Motor neuron (in vitro differentiated cells): ENCODE measurements around the gene ZIM2. TPM values are rescaled to one million over a fixed set of nuclear protein-coding genes. Genes with fewer than 3 reads are reported as not detected.

Experiments
- ATAC-seq, 8 experiments: fragments of 200-7000 bp; cut with Tn5 transposase; replicated peaks in 6 of 8; 2 replicates each; pipeline ENCODE4 v1.8.0; 2021; ENCODE audit warnings: mild to moderate bottlenecking in 8 of 8, moderate library complexity in 8 of 8
- H3K27ac ChIP-seq, 2 donors: fragments of 250-450 bp; sonication (Bioruptor Pico); 2 replicates each; pipeline ENCODE4 v1.9.0; 2021; ENCODE audit warnings: antibody characterized with exemption in 2 of 2, mild to moderate bottlenecking in 2 of 2, moderate library complexity in 1 of 2
- H3K4me1 ChIP-seq, 2 donors: fragments of 250-450 bp; sonication (Bioruptor Pico); replicated peaks in 1 of 2; 2 replicates each; pipeline ENCODE4 v1.6.1; 2021; ENCODE audit warnings: antibody characterized with exemption in 2 of 2, mild to moderate bottlenecking in 2 of 2, moderate library complexity in 1 of 2
- H3K4me3 ChIP-seq, 5 donors: fragments of 250-450 bp; sonication (Bioruptor Pico); 2 replicates each; pipeline ENCODE4 v1.9.0; 2021; ENCODE audit warnings: antibody characterized with exemption in 5 of 5, mild to moderate bottlenecking in 5 of 5, moderate library complexity in 4 of 5
- WGBS, 10 experiments: fragments of 450-650 bp; shearing (Covaris generic); methylation state at CpG; one replicate each; pipeline ENCODE4 v1.0.0; 2022; 5-methylcytosine and 5-hydroxymethylcytosine counted together
- in situ Hi-C, 9 experiments: fragments of 400-800 bp; cut with MboI; loops; one replicate each; pipeline ENCODE4 v1.15.0; 2021; ENCODE audit warnings: low sequenced_read_pairs in 9 of 9, low pct_unique_long_range_greater_than_20kb in 2 of 9; ENCODE audit not compliant: unreplicated experiment in 9 of 9
- total RNA-seq, 8 experiments: library from RNA; unstranded; fragments of 300-600 nt; gene quantifications; 2 replicates each; pipeline versions ENCODE4 v1.2.3 to v1.2.4, GENCODE V29; 2022

ZIM2 gene
- total RNA-seq = under 1 TPM in 2 of 8 experiments, not detected in 6; 0.97 to 1.00 TPM

GRCh38 chr19:56840451-56841192 lies at the start of gene ZIM2, which contains the start of gene PEG3:
TSS of gene ZIM2 (minus strand) at chr19:56840726. CDS start at chr19:56824277, 16,449 bp downstream.
TSS of gene PEG3 (minus strand) at chr19:56840726. CDS start at chr19:56824655, 16,071 bp downstream.
- Histone ChIP-seq H3K4me1 (no peaks in the 10 kb centered on the region), H3K27ac (no peak within 1 kb of the TSS), H3K4me3 (peak within 1 kb of the TSS in 1 of 5 donors; percentile 52)
- ATAC-seq = peak in 1 of 8 experiments; percentile 18
- WGBS, 10 experiments = 0 to 71% (median 63%) methylated on average over 2 to 14 of the region's 49 CpGs; no CpG with 5 or more reads in 1 of the 10 experiments
- in situ Hi-C loops = no loop called here

- Histone ChIP-seq H3K4me3 (no peak overlapping the region), H3K4me1 (no peaks in the 10 kb centered on the region), H3K27ac (no peak overlapping the region)
- ATAC-seq = no peak
- WGBS, 10 experiments = 5 to 59% (median 29%) methylated on average over 1 to 7 of the region's 14 CpGs; no CpG with 5 or more reads in 5 of the 10 experiments
- in situ Hi-C loops = no loop called here
These were observed 44.9 kb upstream of the ZIM2 start for GRCh38 chr19:56885173-56885985.

GRCh38 chr19:56884441-56884840 lies 43.9 kb upstream of the ZIM2 start:
- no peak for ATAC-seq
- Histone ChIP-seq H3K4me1 (no peaks in the 10 kb centered on the region), H3K27ac (no peak overlapping the region), H3K4me3 (no peak overlapping the region)
- in situ Hi-C loops = no loop called here
- 3 to 87% (median 53%) methylated on average over 4 of the region's 5 CpGs; no CpG with 5 or more reads in 5 of the 10 experiments for WGBS, 10 experiments

- Histone ChIP-seq H3K27ac (no peak overlapping the region), H3K4me3 (no peak overlapping the region), H3K4me1 (no peaks in the 10 kb centered on the region)
- 0 to 59% (median 28%) methylated on average over 1 to 5 of the region's 5 CpGs; no CpG with 5 or more reads in 1 of the 10 experiments for WGBS, 10 experiments
- ATAC-seq = no peak
- in situ Hi-C loops = no loop called here
These were observed 40.2 kb upstream of the ZIM2 start for GRCh38 chr19:56880592-56881190.

GRCh38 chr19:56877069-56877715 lies 36.7 kb upstream of the ZIM2 start:
- no peak overlapping the region for H3K27ac ChIP-seq
- H3K4me1 ChIP-seq = no peaks in the 10 kb centered on the region
- in situ Hi-C loops = no loop called here
- WGBS, 10 experiments = 13 to 76% (median 50%) methylated on average over 2 to 19 of the region's 19 CpGs
- ATAC-seq = no peak
- no peak overlapping the region for H3K4me3 ChIP-seq

- no peak for ATAC-seq
- in situ Hi-C loops = no loop called here
- no peaks in the 10 kb centered on the region for H3K4me1 ChIP-seq
- 0 to 80% (median 47%) methylated on average over 1 to 3 of the region's 3 CpGs for WGBS, 10 experiments
- no peak overlapping the region for H3K4me3 ChIP-seq
- H3K27ac ChIP-seq = no peak overlapping the region
These were observed 35.2 kb upstream of the ZIM2 start for GRCh38 chr19:56875717-56876116.

GRCh38 chr19:56874530-56874929 lies 34.0 kb upstream of the ZIM2 start:
- Histone ChIP-seq H3K4me3 (no peak overlapping the region), H3K4me1 (no peaks in the 10 kb centered on the region), H3K27ac (no peak overlapping the region)
- in situ Hi-C loops = no loop called here
- 9 to 70% (median 39%) methylated on average over 2 to 4 of the region's 4 CpGs; no CpG with 5 or more reads in 3 of the 10 experiments for WGBS, 10 experiments
- no peak for ATAC-seq

GRCh38 chr19:56873493-56873892 lies 33.0 kb upstream of the ZIM2 start:
- in situ Hi-C loops = no loop called here
- 20 to 80% (median 56%) methylated on average over 1 to 3 of the region's 5 CpGs; no CpG with 5 or more reads in 6 of the 10 experiments for WGBS, 10 experiments
- H3K4me3 ChIP-seq = no peak overlapping the region
- no peak for ATAC-seq
- no peak overlapping the region for H3K27ac ChIP-seq
- no peaks in the 10 kb centered on the region for H3K4me1 ChIP-seq

- 0 to 60% (median 33%) methylated on average over 1 to 8 of the region's 8 CpGs; no CpG with 5 or more reads in 1 of the 10 experiments for WGBS, 10 experiments
- no peak overlapping the region for H3K4me3 ChIP-seq
- in situ Hi-C loops = no loop called here
- H3K4me1 ChIP-seq = no peaks in the 10 kb centered on the region
- H3K27ac ChIP-seq = no peak overlapping the region
- ATAC-seq = no peak
These were observed 29.4 kb upstream of the ZIM2 start for GRCh38 chr19:56869886-56870285.

- 14 to 62% (median 42%) methylated on average over 1 of the region's 1 CpG; no CpG with 5 or more reads in 4 of the 10 experiments for WGBS, 10 experiments
- no peak for ATAC-seq
- in situ Hi-C loops = no loop called here
- H3K4me3 ChIP-seq = no peak overlapping the region
- H3K27ac ChIP-seq = no peak overlapping the region
- no peaks in the 10 kb centered on the region for H3K4me1 ChIP-seq
These were observed 27.9 kb upstream of the ZIM2 start for GRCh38 chr19:56868446-56868845.

GRCh38 chr19:56866538-56866937 lies 26.0 kb upstream of the ZIM2 start:
- in situ Hi-C loops = no loop called here
- H3K4me1 ChIP-seq = no peaks in the 10 kb centered on the region

GRCh38 chr19:56864443-56865125 lies 24.1 kb upstream of the ZIM2 start:
- in situ Hi-C loops = no loop called here
- ATAC-seq = no peak
- Histone ChIP-seq H3K4me3 (no peak overlapping the region), H3K27ac (no peak overlapping the region), H3K4me1 (no peaks in the 10 kb centered on the region)
- WGBS, 10 experiments = 60 to 100% (median 77%) methylated on average over 1 to 20 of the region's 50 CpGs

More at GRCh38 chr19:56866538-56866937, 26.0 kb upstream of the ZIM2 start:
- WGBS, 10 experiments = 0 to 60% (median 14%) methylated on average over 1 to 2 of the region's 2 CpGs; no CpG with 5 or more reads in 2 of the 10 experiments
- peak in 4 of 8 experiments; percentile 49 to 98 (median 73) for ATAC-seq
- Histone ChIP-seq H3K4me3 (no peak overlapping the region), H3K27ac (no peak overlapping the region)
